CD4-positive, alpha-beta memory T cell (primary cell): Measurements from ENCODE around the gene ARSD. TPM values are rescaled to one million over a fixed set of nuclear protein-coding genes. Genes with fewer than 3 reads are reported as not detected.

ENCODE experiments used
- polyA plus RNA-seq, 2 donors: library from polyadenylated mRNA; unstranded; fragments of 300-500 nt; fragmentation: Illumina TruSeq; gene quantifications; one replicate each; pipeline ENCODE4 v1.2.3, GENCODE V29; 2021
- total RNA-seq, 2 experiments: library from RNA; stranded (reverse); gene quantifications; one replicate each; pipeline ENCODE4 v1.2.3, GENCODE V29; 2021

The ARSD gene
- total and polyA plus RNA-seq, 4 experiments from 2014 or later = 0.97 to 3.2 (median 2.3) TPM

Other genes with a start within 250 kb of the ARSD start
- 100 to 1,000 TPM; 283 to 289 TPM for gene CD99, start 238.0 kb downstream of the ARSD start, total RNA-seq
- 100 to 1,000 TPM; 388 to 400 TPM for gene CD99, start 238.0 kb downstream of the ARSD start, polyA plus RNA-seq
- under 1 TPM in 1 of 2 experiments, not detected in 1; 0.32 TPM for gene XG, start 177.3 kb downstream of the ARSD start, total RNA-seq
- gene XG, start 177.3 kb downstream of the ARSD start, polyA plus RNA-seq = not detected
- gene GYG2, start 100.4 kb downstream of the ARSD start, total RNA-seq = not detected
- gene GYG2, start 100.4 kb downstream of the ARSD start, polyA plus RNA-seq = not detected
- gene ARSH, start 77.2 kb upstream of the ARSD start, total RNA-seq = not detected
- gene ARSH, start 77.2 kb upstream of the ARSD start, polyA plus RNA-seq = not detected
- not detected for gene ARSF, start 112.1 kb upstream of the ARSD start, total RNA-seq
- gene ARSF, start 112.1 kb upstream of the ARSD start, polyA plus RNA-seq = not detected